GM19438 (cell line): Measurements from ENCODE around the gene TNS3.

Experiments
- ATAC-seq: cut with Tn5 transposase; IDR thresholded peaks from one replicate; pipeline ENCODE4 v1.9.1; 2021; ENCODE audit warnings: low read depth; ENCODE audit not compliant: unreplicated experiment

TNS3 gene

DNA sequence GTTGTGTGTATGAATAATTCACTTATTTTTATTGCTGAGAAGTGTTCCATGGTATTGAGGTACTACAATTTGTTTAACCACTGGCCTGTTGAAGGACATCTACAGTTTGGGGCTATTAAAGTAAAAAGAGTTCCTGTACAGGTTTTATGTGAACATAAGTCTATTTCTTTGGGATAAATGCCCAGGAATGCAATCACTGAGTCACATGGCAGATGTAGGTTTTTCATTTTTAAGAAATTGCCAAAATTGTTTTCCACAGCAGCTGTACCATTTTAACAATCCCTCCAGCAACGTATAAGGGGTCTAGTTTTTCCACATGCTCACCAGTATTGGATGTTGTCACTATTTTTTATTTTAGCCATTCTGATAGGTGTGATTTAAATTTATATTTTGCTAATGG is 243.9 kb downstream of the TNS3 start:
- no peak for ATAC-seq

DNA sequence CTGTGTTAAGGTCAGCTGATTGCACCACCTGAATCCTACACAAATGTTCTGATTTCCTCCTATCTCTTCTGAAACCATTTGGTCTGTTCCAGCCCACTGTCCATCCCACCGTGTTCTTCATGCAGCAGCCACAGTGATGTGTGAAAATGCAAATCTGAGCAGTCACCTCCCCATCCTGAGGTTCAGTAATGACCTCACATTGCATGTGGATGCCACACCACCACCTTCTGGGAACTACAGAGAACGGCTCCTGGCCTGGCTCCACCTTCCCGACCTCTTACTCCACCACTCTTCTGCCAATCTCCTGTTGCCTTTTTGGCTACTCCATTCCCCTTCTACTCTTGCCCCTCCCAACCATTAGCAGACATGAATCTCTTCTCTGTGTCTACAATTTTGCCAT is 244.4 kb downstream of the TNS3 start:
- peak; percentile 81 for ATAC-seq

DNA sequence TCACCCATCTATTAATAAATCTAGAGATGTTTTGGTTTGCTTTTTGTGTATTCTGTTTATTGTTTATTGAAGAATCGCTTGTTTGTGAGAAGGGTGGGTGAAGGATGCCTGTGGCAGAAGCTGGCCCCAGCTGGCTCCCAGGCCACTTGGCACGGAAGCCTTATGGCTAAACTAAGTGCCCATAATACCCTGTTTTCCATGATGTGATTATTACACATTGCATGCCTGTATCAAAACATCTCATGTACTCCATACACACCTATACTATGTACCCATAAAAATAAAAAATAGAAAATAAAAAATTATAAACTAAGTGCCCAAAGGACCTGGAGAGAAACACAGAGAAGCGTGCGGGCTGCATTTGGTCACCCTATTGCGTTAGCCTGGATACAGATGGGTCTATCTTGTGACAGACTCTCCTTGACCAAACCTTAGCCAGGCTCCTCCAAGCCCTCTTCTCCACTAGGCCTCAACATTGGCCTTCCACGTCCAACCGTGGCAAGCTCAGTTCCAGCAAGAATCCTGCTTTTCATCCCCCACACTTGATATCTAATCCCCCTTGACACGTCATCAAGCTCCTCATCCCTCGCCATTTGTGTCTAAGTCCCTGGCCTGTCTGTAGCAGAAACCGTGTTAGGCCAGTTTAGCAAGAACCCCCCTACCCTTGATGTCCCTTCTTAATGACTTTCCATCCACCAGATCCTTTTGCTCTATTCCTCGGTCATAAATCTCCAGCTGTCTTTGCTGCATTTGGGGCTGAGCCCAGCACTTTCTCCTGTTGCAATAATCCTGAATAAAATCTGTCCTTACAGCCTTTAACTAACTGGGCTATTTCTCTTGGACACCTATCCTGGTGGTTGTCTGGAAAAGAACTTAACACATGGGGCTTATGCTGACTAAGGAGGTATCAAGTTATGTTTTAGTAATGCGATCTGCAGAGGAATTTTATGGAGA is 245.2 kb downstream of the TNS3 start:
- ATAC-seq, result no peak

DNA sequence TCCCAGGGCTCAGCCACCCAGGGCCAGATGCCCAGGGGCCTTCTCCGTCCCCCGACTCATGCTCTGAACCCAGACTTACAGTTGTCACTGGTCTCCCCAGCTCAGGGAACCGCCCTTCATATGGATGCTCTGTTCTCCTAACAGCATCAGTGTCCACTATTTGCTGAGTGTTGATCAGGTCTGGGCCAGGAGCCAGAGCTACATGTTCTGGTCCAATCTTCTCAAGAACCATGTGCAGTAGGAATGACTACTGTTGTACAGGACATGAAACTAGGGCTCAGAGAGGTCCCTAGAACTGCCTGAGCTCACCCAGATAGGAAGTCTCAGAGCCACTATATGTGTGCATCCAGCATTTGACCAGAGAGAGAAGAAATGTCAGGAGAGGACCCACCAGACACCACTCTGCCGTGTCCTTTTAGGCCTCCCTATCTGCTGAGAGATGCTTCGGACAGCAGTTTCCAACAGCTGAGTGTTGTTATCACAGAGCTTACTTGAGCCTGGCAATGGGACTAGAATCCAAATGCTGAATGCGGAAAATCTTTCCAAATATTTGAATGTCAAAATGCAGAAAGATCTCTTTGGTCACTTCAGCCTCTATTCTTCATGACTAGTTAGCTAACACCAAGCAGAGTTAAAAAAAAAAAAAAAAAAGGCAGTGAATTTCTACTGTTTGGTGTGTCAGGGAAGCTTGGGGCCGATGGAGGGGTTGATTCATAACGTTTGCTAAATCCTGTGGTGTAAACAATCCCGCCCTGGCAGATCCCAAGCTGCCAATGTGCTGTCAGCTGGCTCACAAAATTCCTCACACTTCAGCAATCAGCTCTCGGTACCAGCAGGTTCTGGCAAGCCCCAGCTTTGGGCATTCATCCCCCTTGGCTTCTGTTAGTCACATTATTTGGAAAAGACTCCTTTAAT is 246.1 kb downstream of the TNS3 start:
- no peak for ATAC-seq

DNA sequence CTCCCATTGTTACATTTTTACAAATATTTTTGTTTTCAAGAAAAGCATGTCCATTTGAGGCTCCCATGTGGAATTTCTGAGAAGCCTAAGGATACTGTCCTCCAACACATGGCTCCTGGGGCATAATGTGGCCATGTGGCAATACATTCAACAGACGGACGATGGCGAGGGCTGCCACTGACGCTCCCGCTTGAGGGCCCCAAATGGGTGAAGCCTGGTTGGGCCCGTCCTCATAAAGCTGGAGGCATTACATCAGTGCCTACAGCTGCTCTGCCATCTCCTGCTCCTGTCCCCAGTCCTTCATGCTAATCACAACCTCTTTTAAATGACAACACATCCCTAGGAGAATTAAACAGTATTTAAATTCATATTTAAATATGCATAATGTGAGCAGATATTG is 246.8 kb downstream of the TNS3 start:
- no peak for ATAC-seq

DNA sequence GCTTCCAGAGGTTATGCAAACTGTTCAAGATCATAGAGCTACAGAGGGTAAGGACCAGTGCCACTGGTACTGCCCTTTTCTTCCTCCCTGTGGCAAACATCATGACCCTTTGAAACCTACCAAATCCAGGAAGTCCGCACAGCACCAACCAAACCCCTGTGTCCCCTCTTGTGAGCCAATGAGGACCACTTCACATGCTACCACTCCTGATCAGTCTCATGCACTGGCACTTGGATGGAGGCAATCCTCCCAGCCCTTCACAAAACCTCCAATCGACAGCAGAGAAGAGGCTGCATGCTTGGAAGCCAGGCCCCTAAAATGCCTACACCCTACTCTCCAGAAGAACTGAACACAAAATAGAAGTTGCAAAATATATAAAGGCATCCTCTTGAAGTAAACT is 248.0 kb downstream of the TNS3 start:
- ATAC-seq, result no peak

DNA sequence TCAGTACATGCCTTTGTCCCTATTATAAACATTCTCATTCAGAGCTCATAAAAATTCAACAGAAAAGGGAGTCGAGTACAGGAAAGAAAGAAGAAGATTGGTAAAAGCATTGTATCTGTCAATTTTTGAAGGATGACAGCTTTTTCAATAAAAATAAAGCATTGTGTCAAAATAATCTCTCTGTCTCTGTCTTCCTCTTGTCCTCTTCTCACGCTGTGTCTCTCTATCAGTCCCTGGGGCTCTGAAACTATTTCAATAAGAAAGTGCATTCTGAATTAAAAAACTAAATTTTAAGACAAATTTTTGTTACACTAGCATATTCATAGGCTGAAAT is 248.4 kb downstream of the TNS3 start:
- no peak for ATAC-seq

DNA sequence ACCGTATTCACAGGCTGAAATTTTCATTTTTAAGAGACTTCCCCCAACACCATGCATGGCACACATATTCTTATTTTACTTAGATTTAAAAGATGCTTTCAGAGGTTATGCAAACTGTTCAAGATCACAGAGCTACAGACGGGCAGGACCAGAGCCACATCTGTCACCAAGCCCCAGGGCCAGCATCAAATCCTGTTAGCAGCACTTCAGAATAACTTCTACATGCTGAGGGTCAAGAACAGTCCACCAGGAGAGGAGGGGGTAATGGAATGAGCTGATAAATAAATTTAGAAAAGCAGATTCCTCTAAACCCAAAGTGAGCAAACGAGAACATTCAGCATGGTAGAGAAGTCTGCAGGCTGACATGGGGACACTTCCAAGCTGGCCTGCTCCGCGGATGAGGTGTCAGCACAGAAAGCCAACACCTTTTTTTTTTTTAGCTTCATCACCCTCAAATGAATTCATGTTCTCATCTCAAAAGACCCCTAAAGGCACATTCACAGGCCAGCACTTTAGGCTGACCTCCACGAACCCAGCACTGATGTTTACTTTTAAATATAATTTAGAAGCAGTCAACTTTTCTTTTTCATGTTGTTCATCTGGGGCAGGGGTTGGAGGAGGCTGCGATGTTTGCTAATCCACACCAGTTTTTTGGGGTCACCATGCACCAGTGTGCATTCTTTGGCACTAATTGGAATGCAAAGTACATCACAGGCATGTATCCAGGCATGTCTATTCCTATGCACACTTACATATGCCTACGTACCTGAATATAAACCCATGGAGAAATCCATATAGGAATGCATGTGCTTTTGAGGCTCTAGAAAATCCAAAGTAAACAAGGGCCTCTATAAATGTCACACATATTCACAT is 249.0 kb downstream of the TNS3 start:
- ATAC-seq, result no peak

DNA sequence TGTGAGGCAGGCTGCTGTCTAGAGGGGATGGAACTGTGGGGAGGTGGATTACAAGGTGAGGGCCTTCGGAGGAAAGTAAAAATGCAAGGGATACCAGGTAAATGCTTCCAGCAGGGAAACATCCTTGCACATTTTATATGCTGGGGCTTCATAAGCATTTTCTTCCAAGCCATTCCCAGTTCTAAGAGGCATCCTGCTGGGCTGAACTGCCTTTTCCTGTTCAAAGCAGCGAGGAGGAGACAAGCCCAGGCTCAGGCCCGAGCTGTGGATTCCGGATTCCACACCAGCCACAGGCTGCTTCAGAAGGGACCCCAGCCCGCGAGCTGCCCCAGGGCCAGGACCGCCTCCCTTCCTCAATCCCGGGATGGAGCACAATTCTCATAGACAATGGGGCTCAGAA is 249.7 kb downstream of the TNS3 start:
- no peak for ATAC-seq

DNA sequence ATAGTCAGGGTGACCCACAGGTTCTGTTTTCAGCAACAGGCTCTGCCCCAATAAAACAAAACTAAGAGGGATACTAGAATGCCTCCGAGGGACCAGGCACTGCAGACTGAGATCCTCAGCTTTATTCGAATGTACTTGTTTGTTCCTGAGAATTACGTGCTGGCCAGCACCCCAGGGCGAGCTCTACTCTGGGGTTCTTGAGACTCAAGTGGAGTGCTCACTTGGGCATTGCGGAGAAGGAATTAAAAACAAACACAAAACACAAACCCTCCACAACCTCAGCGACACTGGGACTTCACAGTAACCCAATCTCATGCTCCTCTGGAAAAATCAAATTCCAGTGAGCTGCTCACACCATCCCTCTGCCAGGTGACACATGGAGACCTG is 250.7 kb downstream of the TNS3 start:
- no peak for ATAC-seq

DNA sequence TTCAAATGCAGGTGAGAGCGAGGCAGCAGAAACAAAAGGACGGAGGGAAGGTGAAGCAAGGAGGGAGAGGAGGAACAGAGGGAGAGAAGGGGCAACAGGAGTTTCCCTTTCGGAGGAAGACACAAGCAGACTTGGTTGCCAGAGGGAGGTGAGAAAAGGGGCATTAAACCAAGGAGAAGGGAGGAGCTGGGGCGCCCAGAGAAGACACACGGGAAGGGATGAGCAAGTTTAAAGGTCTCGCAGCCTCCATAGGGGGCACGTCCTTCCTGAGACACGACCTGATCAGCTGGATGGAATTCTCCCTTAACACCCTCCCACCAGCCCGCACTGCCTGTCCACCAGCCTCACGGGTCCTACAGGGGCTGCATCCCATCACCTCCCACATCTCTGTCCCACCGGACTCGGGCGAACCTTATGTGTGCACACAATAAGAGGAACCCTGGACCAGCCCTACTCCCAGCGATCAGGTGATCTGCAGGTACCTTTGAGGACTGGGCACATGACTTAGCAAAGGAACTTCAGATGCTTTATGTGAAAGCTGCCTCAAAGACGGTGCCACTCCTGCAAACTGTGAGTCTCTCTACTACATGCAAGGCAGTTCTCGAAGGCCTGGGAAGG is 251.2 kb downstream of the TNS3 start:
- no peak for ATAC-seq

DNA sequence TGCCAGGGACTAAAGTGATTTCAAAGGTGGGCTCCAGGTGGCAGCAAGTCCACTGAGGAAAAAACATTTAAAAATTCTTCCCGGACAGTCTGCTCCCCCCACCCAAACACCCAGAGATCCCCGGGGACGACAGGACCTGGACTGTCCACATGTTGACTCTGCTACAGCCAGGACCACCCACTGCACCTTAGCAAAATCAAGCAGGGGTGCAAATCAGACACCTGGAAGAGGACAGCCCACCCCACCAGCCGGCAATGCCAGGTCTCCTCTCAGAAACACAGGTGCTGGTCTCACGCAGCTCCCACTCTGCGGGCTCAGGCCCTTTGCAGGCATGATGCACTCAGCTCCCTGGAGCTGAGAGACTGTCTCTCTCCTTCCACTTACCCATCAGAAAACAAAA is 251.9 kb downstream of the TNS3 start:
- no peak for ATAC-seq

DNA sequence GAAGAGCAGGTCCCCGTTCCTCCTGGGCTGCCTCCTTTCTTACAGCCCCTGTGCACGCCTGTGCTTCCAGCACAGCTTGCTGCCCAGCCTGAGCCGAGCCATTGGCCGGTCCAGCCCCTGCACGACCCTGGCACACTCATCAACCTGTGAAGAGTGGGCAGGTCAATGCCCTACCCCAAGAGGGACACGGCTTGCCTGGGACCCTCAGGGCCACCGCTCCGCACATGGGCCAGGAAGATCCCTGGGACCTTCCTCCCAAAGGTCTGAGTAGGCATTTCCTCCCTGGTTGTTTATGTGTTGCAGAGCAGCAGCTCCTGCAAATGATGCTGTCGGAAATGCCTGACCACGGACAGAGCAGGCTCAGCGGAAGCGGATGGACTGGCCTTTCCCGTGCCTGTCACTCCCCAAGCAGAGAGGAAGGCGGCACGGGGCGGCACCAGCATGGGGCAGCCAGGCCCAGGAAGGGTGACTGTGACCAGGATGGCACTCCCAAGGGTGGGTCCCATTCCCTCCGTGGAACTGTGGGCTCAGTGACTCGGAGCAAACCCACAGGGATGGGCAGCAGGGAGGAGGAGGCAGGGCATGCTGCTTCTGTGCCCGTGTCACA is 252.5 kb downstream of the TNS3 start:
- no peak for ATAC-seq

DNA sequence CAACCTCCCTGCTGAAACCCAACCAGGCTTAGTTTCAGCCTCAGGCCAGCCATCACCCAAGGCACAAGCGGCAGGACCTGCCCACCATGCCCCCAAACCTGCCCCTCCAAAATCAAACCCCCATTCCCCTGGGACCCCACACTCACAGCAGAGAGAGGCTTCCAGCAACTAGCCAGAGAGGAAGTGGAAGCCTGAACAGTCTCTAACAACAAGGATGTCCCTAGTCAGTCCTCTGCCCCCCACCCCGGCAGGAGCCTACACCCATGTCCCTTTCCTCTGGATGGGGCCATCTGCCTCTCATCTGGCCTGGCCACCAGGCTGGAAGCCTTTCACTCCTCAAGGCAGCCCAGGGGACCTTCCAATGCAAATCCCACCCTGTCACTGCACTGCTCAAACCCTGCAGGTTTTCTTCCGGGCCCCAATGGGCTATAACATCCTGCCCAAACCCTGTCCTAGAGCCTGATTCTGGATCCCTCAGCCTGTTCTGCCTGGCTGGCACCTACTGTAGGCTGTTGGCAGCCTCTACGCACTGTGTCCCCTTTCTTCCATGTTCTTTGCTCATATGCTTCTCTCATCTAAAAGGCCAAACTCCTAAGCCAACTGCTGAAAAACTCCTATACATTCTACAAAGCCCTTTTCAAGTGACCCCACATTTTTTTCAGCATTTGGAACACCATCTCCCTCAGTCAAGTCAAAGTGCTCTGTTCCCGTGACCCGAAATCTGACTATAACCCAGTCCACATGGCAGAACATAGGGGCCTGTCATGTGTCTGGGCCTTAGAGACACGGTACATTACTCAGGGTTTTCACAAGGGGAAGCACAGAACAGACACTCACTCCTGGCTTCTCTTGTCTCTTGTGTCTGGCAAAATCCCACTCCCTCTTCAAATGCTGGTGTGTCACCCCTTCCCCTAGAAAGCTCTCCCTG is 253.3 kb downstream of the TNS3 start:
- no peak for ATAC-seq

DNA sequence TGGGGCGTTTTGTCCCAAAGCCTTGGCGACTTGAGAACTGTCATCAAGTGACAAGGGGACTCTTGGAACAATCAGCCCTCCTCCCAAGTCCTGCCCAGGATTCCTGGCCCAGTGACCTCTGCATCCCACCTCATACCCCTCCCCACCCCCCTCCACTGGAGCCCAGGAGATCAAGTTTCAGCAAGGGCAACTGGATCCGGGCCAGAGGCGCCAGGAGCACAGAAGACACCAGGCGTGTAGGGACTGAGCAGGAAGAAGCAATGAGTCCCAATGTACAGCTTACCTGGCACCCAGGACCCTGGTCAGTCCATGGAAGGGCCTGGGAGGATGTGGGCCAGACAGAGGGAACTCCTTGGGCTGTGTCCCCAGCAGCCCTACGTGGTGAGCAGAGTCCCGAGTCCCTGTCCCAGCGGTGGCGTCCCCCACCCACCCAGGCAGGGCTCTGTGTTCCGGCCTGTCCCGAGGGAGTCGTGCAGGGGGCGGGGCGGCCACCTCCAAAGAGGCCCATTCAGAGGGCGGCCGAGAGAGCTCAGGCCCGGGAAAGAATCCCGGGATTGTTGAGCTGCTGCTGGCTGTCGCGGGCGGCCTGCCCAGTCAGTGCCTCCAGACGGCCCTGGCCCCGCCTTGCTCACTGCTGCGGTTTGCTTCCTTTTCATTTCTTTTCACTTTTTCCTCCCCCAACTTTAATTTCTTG is 254.1 kb downstream of the TNS3 start:
- ATAC-seq, result no peak

DNA sequence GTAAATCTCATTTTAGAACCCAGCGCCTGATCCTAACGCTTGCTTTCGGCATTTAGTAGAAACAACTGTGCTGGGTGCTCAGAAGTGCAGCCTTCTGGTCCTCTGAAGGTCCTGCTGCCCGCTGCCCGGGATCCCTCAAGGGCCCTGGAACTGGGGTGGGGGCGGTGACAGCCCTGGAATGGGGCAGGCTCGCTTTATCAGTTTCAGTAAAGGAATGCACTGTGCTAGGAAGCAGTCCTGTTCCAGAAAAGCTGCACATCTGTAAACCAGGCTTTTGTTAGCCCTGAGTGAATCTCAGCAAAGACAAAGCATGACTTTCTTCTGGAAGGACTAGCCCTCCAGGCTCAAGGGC is 254.6 kb downstream of the TNS3 start:
- ATAC-seq, result no peak

DNA sequence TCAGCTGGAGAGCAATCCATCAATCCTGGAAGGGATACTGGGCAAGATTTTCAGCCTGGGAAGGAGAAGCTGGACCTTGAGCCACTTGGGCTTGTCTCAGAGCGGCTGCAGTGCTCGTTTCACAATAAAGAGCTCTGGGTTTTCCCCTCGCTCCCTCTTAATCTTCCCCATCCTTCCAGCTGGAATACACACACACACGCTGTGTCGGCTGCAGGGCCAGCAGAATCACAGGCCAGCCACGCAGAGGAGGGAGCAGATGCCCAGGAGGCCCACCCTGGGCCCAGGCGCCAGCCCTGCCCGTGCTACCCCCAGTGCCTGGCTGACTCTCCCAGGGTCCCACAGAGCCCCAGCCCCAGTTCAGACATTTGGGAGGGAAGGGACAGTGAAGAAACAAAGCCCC is 255.1 kb downstream of the TNS3 start:
- no peak for ATAC-seq

DNA sequence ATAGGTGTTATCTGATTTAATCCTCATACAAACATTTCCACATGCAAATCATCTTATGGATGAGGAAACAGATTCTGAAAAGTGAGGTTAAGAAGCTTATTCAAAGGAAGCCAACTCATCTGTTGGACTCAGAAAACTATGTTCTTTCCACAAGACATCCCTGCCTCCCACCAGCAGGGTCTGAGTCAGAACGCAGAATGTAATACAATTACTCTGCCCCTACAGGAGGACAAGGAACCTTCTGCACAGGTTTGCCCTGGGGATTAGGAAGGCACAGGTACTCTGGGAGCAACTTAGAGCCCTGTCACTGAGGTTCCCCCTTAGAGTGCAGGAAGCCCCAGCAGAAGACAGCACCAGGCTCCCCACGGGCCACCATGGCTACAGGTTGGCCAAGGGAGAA is 255.7 kb downstream of the TNS3 start:
- ATAC-seq, result no peak
